ENCODE results near the gene CLCF1.

Gene CLCF1

DNA sequence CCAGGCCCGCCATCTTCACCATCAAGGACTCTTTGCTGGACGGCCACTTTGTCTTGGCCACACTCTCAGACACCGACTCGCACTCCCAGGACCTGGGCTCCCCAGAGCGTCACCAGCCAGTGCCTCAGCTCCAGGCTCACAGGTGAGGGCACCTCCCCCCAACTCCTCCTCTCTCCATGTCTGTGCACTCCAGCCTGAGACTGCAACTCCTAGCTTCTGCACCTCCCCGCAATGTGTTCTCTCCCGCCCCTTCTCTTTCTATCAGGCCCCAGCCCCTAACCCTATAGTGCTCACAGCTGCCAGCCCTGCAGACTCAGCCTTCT lies 22.8 kb upstream of the CLCF1 start:
- TF ChIP-seq, protein P1, sequence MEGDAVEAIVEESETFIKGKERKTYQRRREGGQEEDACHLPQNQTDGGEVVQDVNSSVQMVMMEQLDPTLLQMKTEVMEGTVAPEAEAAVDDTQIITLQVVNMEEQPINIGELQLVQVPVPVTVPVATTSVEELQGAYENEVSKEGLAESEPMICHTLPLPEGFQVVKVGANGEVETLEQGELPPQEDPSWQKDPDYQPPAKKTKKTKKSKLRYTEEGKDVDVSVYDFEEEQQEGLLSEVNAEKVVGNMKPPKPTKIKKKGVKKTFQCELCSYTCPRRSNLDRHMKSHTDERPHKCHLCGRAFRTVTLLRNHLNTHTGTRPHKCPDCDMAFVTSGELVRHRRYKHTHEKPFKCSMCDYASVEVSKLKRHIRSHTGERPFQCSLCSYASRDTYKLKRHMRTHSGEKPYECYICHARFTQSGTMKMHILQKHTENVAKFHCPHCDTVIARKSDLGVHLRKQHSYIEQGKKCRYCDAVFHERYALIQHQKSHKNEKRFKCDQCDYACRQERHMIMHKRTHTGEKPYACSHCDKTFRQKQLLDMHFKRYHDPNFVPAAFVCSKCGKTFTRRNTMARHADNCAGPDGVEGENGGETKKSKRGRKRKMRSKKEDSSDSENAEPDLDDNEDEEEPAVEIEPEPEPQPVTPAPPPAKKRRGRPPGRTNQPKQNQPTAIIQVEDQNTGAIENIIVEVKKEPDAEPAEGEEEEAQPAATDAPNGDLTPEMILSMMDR (conservative IDR thresholded peaks at IDR 0.05), result no peak
- peak overlapping the region; percentile 17; the same call in 1 of the 2 replicates for H3K27ac ChIP-seq

DNA sequence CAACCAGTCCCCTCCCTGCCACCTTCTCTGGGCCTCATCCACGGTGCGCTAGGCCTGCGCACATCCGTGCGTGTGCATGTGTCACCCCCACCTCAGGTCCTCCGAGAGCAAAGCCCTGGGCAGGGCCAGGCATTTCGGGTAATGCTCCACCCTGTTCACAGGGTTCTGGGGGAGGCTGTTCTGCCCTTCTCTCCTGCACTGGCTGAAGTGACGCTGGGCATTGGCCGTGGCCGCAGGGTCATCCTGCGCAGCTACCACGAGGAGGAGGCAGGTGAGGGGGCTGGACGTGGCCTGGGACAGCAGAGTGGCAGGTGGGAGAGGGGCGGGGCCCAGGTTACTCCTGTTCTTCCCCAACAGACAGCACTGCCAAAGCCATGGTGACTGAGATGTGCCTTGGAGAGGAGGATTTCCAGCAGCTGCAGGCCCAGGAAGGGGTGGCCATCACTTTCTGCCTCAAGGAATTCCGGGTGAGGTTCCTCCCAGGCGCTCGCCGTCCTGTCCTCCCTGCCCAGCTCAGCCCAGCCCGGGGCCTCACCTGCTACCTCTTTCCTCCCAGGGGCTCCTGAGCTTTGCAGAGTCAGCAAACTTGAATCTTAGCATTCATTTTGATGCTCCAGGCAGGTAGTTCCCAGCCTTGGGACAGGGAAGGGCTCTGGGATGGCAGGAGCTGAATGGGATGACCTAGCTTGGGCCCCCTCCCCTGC lies 22.3 kb upstream of the CLCF1 start:
- TF ChIP-seq, protein P1 (conservative IDR thresholded peaks at IDR 0.05), result no peak
- H3K27ac ChIP-seq, result 0 out of 2 replicates have a peak overlapping the region, but pooled peaks have one; percentile 17

DNA sequence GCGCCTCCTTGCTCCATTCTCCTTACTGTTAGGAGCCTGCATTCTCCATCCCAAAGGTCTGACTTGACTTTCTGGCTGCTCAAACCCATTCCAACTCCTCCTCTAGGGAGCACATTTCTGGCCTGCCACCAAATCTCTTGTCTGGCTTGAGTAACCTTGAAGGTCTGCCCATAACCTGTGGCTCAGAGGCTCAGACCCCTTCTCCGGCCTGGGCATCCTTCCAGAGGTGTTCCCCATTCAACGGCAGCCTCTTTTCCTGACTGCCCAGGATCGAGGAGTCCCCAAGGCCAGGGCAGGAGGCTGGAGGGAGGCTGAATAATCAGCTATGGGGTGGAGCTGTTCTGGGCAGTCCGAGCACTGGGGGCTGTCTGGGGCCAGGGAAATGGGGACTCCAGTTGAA lies 20.6 kb upstream of the CLCF1 start:
- no peak overlapping the region for H3K27ac ChIP-seq
- TF ChIP-seq, protein P1 (conservative IDR thresholded peaks at IDR 0.05), result no peak

DNA sequence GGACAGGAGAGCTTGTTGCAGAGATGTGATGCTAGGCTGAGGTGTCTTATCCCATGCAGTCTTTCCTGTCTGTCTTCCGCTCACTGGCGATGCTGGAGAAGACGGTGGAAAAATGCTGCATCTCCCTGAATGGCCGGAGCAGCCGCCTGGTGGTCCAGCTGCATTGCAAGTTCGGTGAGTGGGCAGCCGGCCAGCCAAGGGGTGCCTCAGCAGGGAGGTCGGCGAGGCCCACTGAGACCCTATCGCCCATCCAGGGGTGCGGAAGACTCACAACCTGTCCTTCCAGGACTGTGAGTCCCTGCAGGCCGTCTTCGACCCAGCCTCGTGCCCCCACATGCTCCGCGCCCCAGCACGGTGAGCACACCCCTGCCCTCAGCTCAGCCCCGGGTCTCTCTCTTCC lies 20.0 kb upstream of the CLCF1 start:
- TF ChIP-seq, protein P1 (conservative IDR thresholded peaks at IDR 0.05), result no peak
- H3K27ac ChIP-seq, result no peak overlapping the region

DNA sequence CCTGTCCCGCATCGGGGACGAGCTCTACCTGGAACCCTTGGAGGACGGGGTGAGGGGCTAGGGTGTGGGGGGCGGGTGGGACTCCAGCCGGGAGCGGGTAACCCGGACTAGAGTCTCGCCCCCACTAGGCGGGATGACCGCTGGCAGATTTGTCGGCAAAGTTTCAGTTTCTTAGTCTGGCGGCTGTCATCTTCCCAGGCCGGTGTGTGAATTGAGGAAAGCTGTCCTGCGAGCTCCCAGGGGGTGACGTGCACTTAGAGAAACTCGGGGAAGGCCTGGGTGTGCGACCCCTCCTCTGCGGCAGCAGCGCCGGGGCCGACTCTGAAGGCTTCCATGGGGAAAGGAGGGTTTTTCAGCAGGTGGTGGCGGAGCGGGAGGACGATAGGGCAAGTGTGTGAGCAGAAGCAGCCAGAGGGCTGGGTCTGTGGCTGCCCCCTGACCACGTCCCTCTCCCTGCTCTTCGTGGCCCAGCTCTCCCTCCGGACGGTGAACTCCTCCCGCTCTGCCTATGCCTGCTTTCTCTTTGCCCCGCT lies 18.9 kb upstream of the CLCF1 start:
- TF ChIP-seq, protein P1 (conservative IDR thresholded peaks at IDR 0.05), result no peak
- H3K27ac ChIP-seq, result peak overlapping the region; percentile 96

DNA sequence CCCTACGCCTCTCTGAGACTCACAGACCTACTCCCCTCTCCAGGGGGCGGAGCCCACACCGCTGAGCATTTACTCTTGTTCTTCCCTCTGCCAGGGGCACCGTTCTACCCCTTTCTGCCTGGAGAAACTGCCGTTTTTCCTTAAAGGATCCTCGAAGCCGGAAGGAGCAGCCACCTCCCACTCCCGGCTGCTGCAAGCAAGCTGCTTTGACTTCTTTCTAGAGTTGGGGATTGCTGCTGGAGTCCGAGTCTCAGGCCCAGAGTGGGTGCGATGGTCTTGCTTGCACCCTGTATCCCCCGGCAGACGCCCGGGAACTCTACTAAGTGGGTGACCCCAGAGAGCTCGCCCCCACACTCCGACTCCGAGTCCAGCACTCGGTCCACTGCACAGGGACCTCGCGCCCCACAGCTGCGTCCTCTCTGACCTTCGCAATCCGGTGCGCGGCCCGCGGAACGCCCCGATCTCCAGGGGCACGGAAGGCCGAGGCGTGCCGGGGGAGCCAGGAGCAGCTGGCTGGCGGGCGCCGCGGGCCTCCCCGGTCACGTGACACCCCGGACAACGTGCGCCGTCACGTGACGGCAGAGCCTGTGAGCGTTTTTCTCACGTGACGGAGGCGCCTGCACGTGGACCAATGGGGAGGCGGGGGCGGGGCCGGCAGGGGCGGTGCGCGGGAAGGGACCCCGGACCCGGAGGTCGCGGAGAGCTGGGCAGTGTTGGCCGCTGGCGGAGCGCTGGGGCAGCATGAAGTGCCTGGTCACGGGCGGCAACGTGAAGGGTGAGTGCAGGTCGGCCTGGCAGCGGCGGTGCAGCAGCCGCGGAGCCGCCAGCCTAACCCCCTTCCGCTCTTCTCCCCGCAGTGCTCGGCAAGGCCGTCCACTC lies 18.1 kb upstream of the CLCF1 start, which contains the start of gene RAD9A:
Gene RAD9A (plus strand): TSS at position 683 of the 879 bp plus-strand sequence. CDS start 59 bp downstream, at position 742.
- TF ChIP-seq, protein P1 (conservative IDR thresholded peaks at IDR 0.05), result no peak
- H3K27ac ChIP-seq, result peak within 1 kb of the TSS; percentile 96

DNA sequence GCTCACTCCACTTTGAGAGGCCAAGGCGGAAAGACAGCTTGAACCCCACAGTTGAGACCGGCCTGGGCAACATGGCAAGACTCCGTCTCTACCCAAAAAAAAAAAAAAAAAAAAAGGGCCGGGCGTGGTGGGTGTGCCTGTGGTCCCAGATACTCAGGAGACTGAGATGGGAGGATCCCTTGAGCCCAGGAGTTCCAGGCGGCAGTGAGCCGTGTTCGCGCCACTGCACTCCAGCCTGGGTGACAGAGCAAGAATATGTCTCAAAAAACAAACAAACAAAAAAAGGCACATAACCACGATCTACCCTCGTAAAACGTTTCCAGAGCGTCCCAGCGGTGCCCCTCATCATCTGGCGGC lies 17.5 kb upstream of the CLCF1 start:
- H3K27ac ChIP-seq, result peak overlapping the region; percentile 96
- TF ChIP-seq, protein P1 (conservative IDR thresholded peaks at IDR 0.05), result no peak

Data from VCaP (cell line).